ELR (cell line): ENCODE measurements around the gene ANGPTL1.
"Not testable (repeated sequence)": the region's sequence is repeated elsewhere in the genome, so short reads cannot be mapped to it uniquely, and the experiment has no call there.

Source experiments
- DNase-seq: peaks from one replicate; pipeline ENCODE4 v3.0.0-alpha.2; 2015; ENCODE audit warnings: low read depth

The ANGPTL1 gene

GRCh38 chr1:178864326-178864725 lies 6.6 kb downstream of the ANGPTL1 start:
- no peak for DNase-seq

- DNase-seq, result no peak
These were observed 8.0 kb downstream of the ANGPTL1 start for GRCh38 chr1:178862864-178863263.

- DNase-seq, result no peak
These were observed 8.5 kb downstream of the ANGPTL1 start for GRCh38 chr1:178862416-178862815.

- no peak for DNase-seq
These were observed 13.8 kb downstream of the ANGPTL1 start for GRCh38 chr1:178857126-178857525.

GRCh38 chr1:178849918-178850317 lies 21.0 kb downstream of the ANGPTL1 start:
- no peak for DNase-seq

- DNase-seq, result not testable (repeated sequence)
These were observed 23.0 kb downstream of the ANGPTL1 start for GRCh38 chr1:178847919-178848318.

GRCh38 chr1:178847396-178847849 lies 23.5 kb downstream of the ANGPTL1 start:
- peak; percentile 78 for DNase-seq

GRCh38 chr1:178846306-178846705 lies 24.6 kb downstream of the ANGPTL1 start:
- DNase-seq, result no peak

- DNase-seq, result no peak
These were observed 26.4 kb downstream of the ANGPTL1 start for GRCh38 chr1:178844436-178844835.

- DNase-seq, result no peak
These were observed 45.7 kb downstream of the ANGPTL1 start for GRCh38 chr1:178825167-178825566.

GRCh38 chr1:178821134-178821866 lies 49.6 kb downstream of the ANGPTL1 start:
- no peak for DNase-seq

- no peak for DNase-seq
These were observed 51.8 kb downstream of the ANGPTL1 start for GRCh38 chr1:178819123-178819522.

GRCh38 chr1:178818416-178818815 lies 52.5 kb downstream of the ANGPTL1 start:
- DNase-seq, result peak; percentile 3

- no peak for DNase-seq
These were observed 60.3 kb downstream of the ANGPTL1 start for GRCh38 chr1:178810585-178810984.

GRCh38 chr1:178808529-178808928 lies 62.3 kb downstream of the ANGPTL1 start:
- no peak for DNase-seq

GRCh38 chr1:178806665-178807300 lies 64.1 kb downstream of the ANGPTL1 start:
- no peak for DNase-seq

GRCh38 chr1:178802873-178803272 lies 68.0 kb downstream of the ANGPTL1 start:
- DNase-seq, result no peak
